ENCODE results near the gene IPMK.

DNA sequence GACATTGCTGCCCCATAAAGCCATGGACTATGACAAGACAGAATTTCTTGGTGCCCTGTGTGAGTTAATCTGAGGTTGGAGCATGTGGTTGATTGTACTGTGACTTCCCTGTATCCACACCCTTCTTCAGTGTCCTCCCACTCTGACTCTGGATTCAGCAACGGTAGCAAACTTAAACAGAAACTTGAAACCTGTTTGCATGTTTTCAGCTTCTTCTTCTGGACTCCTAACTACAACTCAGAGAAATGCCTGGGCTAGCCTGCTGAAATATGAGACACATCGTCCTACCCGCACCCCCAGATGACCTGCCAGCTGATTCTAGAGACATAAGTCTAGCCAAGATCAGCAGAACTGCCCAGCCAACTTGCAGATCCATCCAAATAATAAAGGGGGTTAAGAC is 78.4 kb downstream of the IPMK start:
- TF ChIP-seq MYBL2 (CRISPR knock-in tag; IDR thresholded peaks at IDR 0.05) (no peak), CTCF (IDR thresholded peaks at IDR 0.05) (no peak), ZNF232 (CRISPR knock-in tag; IDR thresholded peaks at IDR 0.05) (no peak), ZNF423 (CRISPR knock-in tag; IDR thresholded peaks at IDR 0.05) (no peak), FOXP4 (CRISPR knock-in tag; IDR thresholded peaks at IDR 0.05) (no peak), ESRRA (CRISPR knock-in tag; IDR thresholded peaks at IDR 0.05; ENCODE audit: borderline replicate concordance) (no peak), IRF2 (CRISPR knock-in tag; IDR thresholded peaks at IDR 0.05; ENCODE audit: borderline replicate concordance, low read depth) (no peak), CREB1 (CRISPR knock-in tag; IDR thresholded peaks at IDR 0.05) (no peak), ZNF512 (CRISPR knock-in tag; IDR thresholded peaks at IDR 0.05; ENCODE audit: borderline replicate concordance) (no peak)
- TF ChIP-seq, protein P1, sequence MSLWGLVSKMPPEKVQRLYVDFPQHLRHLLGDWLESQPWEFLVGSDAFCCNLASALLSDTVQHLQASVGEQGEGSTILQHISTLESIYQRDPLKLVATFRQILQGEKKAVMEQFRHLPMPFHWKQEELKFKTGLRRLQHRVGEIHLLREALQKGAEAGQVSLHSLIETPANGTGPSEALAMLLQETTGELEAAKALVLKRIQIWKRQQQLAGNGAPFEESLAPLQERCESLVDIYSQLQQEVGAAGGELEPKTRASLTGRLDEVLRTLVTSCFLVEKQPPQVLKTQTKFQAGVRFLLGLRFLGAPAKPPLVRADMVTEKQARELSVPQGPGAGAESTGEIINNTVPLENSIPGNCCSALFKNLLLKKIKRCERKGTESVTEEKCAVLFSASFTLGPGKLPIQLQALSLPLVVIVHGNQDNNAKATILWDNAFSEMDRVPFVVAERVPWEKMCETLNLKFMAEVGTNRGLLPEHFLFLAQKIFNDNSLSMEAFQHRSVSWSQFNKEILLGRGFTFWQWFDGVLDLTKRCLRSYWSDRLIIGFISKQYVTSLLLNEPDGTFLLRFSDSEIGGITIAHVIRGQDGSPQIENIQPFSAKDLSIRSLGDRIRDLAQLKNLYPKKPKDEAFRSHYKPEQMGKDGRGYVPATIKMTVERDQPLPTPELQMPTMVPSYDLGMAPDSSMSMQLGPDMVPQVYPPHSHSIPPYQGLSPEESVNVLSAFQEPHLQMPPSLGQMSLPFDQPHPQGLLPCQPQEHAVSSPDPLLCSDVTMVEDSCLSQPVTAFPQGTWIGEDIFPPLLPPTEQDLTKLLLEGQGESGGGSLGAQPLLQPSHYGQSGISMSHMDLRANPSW (CRISPR knock-in tag; conservative IDR thresholded peaks at IDR 0.05; ENCODE audit: low read depth): no peak
- TF ChIP-seq, protein P2, sequence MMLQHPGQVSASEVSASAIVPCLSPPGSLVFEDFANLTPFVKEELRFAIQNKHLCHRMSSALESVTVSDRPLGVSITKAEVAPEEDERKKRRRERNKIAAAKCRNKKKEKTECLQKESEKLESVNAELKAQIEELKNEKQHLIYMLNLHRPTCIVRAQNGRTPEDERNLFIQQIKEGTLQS (CRISPR knock-in tag; conservative IDR thresholded peaks at IDR 0.05): no peak
- TF ChIP-seq, protein P3, sequence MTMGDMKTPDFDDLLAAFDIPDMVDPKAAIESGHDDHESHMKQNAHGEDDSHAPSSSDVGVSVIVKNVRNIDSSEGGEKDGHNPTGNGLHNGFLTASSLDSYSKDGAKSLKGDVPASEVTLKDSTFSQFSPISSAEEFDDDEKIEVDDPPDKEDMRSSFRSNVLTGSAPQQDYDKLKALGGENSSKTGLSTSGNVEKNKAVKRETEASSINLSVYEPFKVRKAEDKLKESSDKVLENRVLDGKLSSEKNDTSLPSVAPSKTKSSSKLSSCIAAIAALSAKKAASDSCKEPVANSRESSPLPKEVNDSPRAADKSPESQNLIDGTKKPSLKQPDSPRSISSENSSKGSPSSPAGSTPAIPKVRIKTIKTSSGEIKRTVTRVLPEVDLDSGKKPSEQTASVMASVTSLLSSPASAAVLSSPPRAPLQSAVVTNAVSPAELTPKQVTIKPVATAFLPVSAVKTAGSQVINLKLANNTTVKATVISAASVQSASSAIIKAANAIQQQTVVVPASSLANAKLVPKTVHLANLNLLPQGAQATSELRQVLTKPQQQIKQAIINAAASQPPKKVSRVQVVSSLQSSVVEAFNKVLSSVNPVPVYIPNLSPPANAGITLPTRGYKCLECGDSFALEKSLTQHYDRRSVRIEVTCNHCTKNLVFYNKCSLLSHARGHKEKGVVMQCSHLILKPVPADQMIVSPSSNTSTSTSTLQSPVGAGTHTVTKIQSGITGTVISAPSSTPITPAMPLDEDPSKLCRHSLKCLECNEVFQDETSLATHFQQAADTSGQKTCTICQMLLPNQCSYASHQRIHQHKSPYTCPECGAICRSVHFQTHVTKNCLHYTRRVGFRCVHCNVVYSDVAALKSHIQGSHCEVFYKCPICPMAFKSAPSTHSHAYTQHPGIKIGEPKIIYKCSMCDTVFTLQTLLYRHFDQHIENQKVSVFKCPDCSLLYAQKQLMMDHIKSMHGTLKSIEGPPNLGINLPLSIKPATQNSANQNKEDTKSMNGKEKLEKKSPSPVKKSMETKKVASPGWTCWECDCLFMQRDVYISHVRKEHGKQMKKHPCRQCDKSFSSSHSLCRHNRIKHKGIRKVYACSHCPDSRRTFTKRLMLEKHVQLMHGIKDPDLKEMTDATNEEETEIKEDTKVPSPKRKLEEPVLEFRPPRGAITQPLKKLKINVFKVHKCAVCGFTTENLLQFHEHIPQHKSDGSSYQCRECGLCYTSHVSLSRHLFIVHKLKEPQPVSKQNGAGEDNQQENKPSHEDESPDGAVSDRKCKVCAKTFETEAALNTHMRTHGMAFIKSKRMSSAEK (CRISPR knock-in tag; IDR thresholded peaks at IDR 0.05; ENCODE audit: borderline replicate concordance): no peak

All from WTC11 (cell line).